Liver (tissue), 3 donors: Measurements from ENCODE around the gene TRPT1.

Source experiments
- CTCF ChIP-seq: fragments of 150-350 bp; IDR thresholded peaks from 2 replicates; pipeline ENCODE4 v1.5.1; 2017; ENCODE audit warnings: improper control_type of control experiment, low read depth, low read length; ENCODE audit not compliant: missing input control
- GABPA ChIP-seq, 2 donors: IDR thresholded peaks in 1 of 2; conservative IDR thresholded peaks in 1 of 2; 2 replicates each; pipeline ENCODE4 v1.6.1; 2016; ENCODE audit warnings: antibody characterized with exemption in 2 of 2, mild to moderate bottlenecking in 1 of 2, moderate library complexity in 1 of 2
- REST ChIP-seq: IDR thresholded peaks from 2 replicates; pipeline ENCODE4 v1.6.1; 2016; ENCODE audit warnings: antibody characterized with exemption, mild to moderate bottlenecking
- TF ChIP-seq, protein P1 (sequence below): IDR thresholded peaks from 2 replicates; pipeline ENCODE4 v1.6.1; 2016; ENCODE audit warnings: antibody characterized with exemption
- donor health status: healthy.
- donor health status: healthy.

DNA sequence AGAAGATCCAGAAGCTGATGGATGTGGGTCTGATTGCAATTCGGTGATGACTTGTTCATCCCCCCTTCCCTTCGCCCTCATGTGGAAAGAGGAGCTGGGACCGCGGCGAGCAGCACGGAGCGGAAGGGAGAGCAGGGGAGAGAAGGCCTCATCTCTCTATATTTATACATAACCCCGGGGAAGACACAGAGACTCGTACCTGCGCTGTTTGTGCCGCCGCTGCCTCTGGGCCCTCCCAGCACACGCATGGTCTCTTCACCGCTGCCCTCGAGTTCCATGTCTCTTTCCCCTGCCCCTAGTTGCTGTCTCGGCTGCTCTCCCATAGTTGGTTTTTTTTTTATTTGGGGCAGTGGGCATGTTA is 21.9 kb downstream of the TRPT1 start:
- TF ChIP-seq CTCF = no peak
- TF ChIP-seq REST = no peak
- no peak for TF ChIP-seq GABPA (IDR thresholded peaks at IDR 0.05 in 1 of 2, conservative IDR thresholded peaks at IDR 0.05 in 1 of 2)
- TF ChIP-seq, protein P1, sequence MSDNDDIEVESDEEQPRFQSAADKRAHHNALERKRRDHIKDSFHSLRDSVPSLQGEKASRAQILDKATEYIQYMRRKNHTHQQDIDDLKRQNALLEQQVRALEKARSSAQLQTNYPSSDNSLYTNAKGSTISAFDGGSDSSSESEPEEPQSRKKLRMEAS = no peak
